Activated T-cell treated with anti-CD3 and anti-CD28 coated beads for 24 hours (primary cell): ENCODE data around the gene HSF2BP.
A peak's percentile ranks its signal among the peaks of the same experiment; 100 is the strongest.
"Not testable (repeated sequence)": the region's sequence is repeated elsewhere in the genome, so short reads cannot be mapped to it uniquely, and the experiment has no call there.

Experiments
- DNase-seq: peaks from one replicate; pipeline ENCODE4 v3.0.0-alpha.2; 2020; ENCODE audit warnings: low read depth

HSF2BP gene

GRCh38 chr21:43651926-43652325, 7.4 kb downstream of the HSF2BP start:
- DNase-seq = not testable (repeated sequence)

- DNase-seq = no peak
Observed at GRCh38 chr21:43648171-43648570, 11.1 kb downstream of the HSF2BP start.

- peak; percentile 83 for DNase-seq
Observed at GRCh38 chr21:43646550-43647260, 12.6 kb downstream of the HSF2BP start.

GRCh38 chr21:43645976-43646375, 13.3 kb downstream of the HSF2BP start:
- DNase-seq = no peak

GRCh38 chr21:43645136-43645891, 14.0 kb downstream of the HSF2BP start:
- DNase-seq = no peak

- no peak for DNase-seq
Observed at GRCh38 chr21:43644609-43645008, 14.7 kb downstream of the HSF2BP start.

GRCh38 chr21:43644071-43644470, 15.2 kb downstream of the HSF2BP start:
- DNase-seq = no peak

GRCh38 chr21:43643193-43643592, 16.1 kb downstream of the HSF2BP start:
- no peak for DNase-seq

- DNase-seq = no peak
Observed at GRCh38 chr21:43640400-43640799, 18.9 kb downstream of the HSF2BP start.

- no peak for DNase-seq
Observed at GRCh38 chr21:43639470-43640353, 19.6 kb downstream of the HSF2BP start.

GRCh38 chr21:43637530-43638158, 21.6 kb downstream of the HSF2BP start:
- no peak for DNase-seq

GRCh38 chr21:43635436-43635835, 23.9 kb downstream of the HSF2BP start:
- DNase-seq = no peak

GRCh38 chr21:43634618-43635017, 24.7 kb downstream of the HSF2BP start:
- DNase-seq = no peak

GRCh38 chr21:43632373-43632905, 26.8 kb downstream of the HSF2BP start:
- DNase-seq = no peak

- DNase-seq = no peak
Observed at GRCh38 chr21:43631411-43632107, 27.7 kb downstream of the HSF2BP start.

GRCh38 chr21:43627527-43627926, 31.8 kb downstream of the HSF2BP start:
- no peak for DNase-seq

- no peak for DNase-seq
Observed at GRCh38 chr21:43626390-43626789, 32.9 kb downstream of the HSF2BP start.

- DNase-seq = no peak
Observed at GRCh38 chr21:43624339-43624738, 34.9 kb downstream of the HSF2BP start.

- no peak for DNase-seq
Observed at GRCh38 chr21:43623588-43623987, 35.7 kb downstream of the HSF2BP start.

GRCh38 chr21:43622796-43623195, 36.5 kb downstream of the HSF2BP start:
- DNase-seq = no peak

- DNase-seq = no peak
Observed at GRCh38 chr21:43619856-43620255, 39.4 kb downstream of the HSF2BP start.
